Activated naive CD4-positive, alpha-beta T cell treated with anti-CD3 and anti-CD28 coated beads for 36 hours (primary cell): Measurements from ENCODE around the gene PPAT. TPM values are rescaled to one million over a fixed set of nuclear protein-coding genes. Genes with fewer than 3 reads are reported as not detected.

Experiments used
- CTCF ChIA-PET: fragments of 350-600 bp; sonication (Branson Sonifier 250); formaldehyde crosslinking; loops from one replicate; lab custom pipeline; 2021; ENCODE audit warnings: antibody characterized with exemption; lab: Charles Lee
- DNase-seq: peaks from one replicate; pipeline ENCODE4 v3.0.0-alpha.2; 2020
- H3K27ac Mint-ChIP-seq: one replicate; pipeline ENCODE4 v1.8.0; 2021; ENCODE audit warnings: mild to moderate bottlenecking, mixed read lengths
- H3K27me3 Mint-ChIP-seq: one replicate; pipeline ENCODE4 v1.8.0; 2021; ENCODE audit warnings: low read depth, mixed read lengths
- H3K36me3 Mint-ChIP-seq: one replicate; pipeline ENCODE4 v1.8.0; 2021; ENCODE audit warnings: low read depth, mixed read lengths
- H3K4me1 Mint-ChIP-seq: one replicate; pipeline ENCODE4 v1.8.0; 2021; ENCODE audit warnings: low read depth, mixed read lengths
- H3K4me3 Mint-ChIP-seq: one replicate; pipeline ENCODE4 v1.8.0; 2021; ENCODE audit warnings: mild to moderate bottlenecking, moderate library complexity, mixed read lengths
- H3K9me3 Mint-ChIP-seq: one replicate; pipeline ENCODE4 v1.8.0; 2021; ENCODE audit warnings: mixed read lengths
- intact Hi-C: fragments of 100-400 bp; cut with micrococcal nuclease; formaldehyde crosslinking; loops from one replicate; pipeline ENCODE4 v1.15.1; 2023
- total RNA-seq, 2 experiments: library from RNA; stranded (reverse); gene quantifications; one replicate each; pipeline ENCODE4 v1.2.3, GENCODE V29; 2021

Gene PPAT
- total RNA-seq, 2 experiments from 2014 or later = 35.2 to 40.6 TPM

GRCh38 chr4:56433280-56433679, 2.1 kb downstream of the PPAT start:
- intact Hi-C loops = no loop called here
- Mint-ChIP-seq H3K27ac (no peak overlapping the region), H3K27me3 (no peaks in the 10 kb centered on the region), H3K4me3 (peak overlapping the region; percentile 98), H3K4me1 (peaks cover 42% of the 10 kb centered on the region), H3K9me3 (no peaks in the 10 kb centered on the region), H3K36me3 (peaks cover 20% of the 10 kb centered on the region)
- CTCF ChIA-PET = interaction anchor here (0.5 kb wide), 1 partner anchor 547 kb away, joined by 4 read pairs; no protein-coding TSS in a partner anchor
- DNase-seq = no peak

GRCh38 chr4:56430203-56430602, 5.2 kb downstream of the PPAT start:
- intact Hi-C loops = no loop called here
- Mint-ChIP-seq H3K4me3 (no peak overlapping the region), H3K4me1 (peaks cover 48% of the 10 kb centered on the region), H3K27me3 (no peaks in the 10 kb centered on the region), H3K36me3 (peaks cover 13% of the 10 kb centered on the region), H3K27ac (no peak overlapping the region), H3K9me3 (no peaks in the 10 kb centered on the region)
- CTCF ChIA-PET = no interaction called here
- no peak for DNase-seq

- DNase-seq = no peak
- Mint-ChIP-seq H3K36me3 (peaks cover 9% of the 10 kb centered on the region), H3K9me3 (no peaks in the 10 kb centered on the region), H3K27me3 (no peaks in the 10 kb centered on the region), H3K4me1 (peaks cover 36% of the 10 kb centered on the region), H3K4me3 (no peak overlapping the region), H3K27ac (no peak overlapping the region)
- CTCF ChIA-PET = no interaction called here
- intact Hi-C loops = no loop called here
These were observed 8.2 kb downstream of the PPAT start for GRCh38 chr4:56427179-56427578.

GRCh38 chr4:56426273-56426672, 9.1 kb downstream of the PPAT start:
- Mint-ChIP-seq H3K27me3 (no peaks in the 10 kb centered on the region), H3K27ac (no peak overlapping the region), H3K36me3 (peaks cover 5% of the 10 kb centered on the region), H3K4me3 (no peak overlapping the region), H3K4me1 (peaks cover 27% of the 10 kb centered on the region), H3K9me3 (no peaks in the 10 kb centered on the region)
- CTCF ChIA-PET = interaction anchor here (1.7 kb wide), 1 partner anchor 9 kb away, joined by 12 read pairs; the partner anchor contains the start of genes PAICS and PPAT
- intact Hi-C loops = no loop called here
- DNase-seq = no peak

- no peak for DNase-seq
- H3K9me3 Mint-ChIP-seq = no peaks in the 10 kb centered on the region
- H3K36me3 Mint-ChIP-seq = peaks cover 9% of the 10 kb centered on the region
- no peak overlapping the region for H3K4me3 Mint-ChIP-seq
- CTCF ChIA-PET = interaction anchor here (1.1 to 1.7 kb wide), 4 partner anchors 9 to 120 kb away, joined by 3 to 12 read pairs (median 5); partner anchors contain the start of genes AASDH, PAICS and PPAT
- intact Hi-C loops = loop anchor here (1.0 kb wide), 3 partner anchors 119 to 411 kb away; no protein-coding TSS in a partner anchor
- H3K4me1 Mint-ChIP-seq = peaks cover 23% of the 10 kb centered on the region
- no peak overlapping the region for H3K27ac Mint-ChIP-seq
- no peaks in the 10 kb centered on the region for H3K27me3 Mint-ChIP-seq
These were observed 9.9 kb downstream of the PPAT start for GRCh38 chr4:56425518-56425917.

GRCh38 chr4:56424697-56425514, 10.5 kb downstream of the PPAT start:
- H3K4me3 Mint-ChIP-seq = no peak overlapping the region
- H3K36me3 Mint-ChIP-seq = peaks cover 9% of the 10 kb centered on the region
- intact Hi-C loops = loop anchor here (1.0 kb wide), 3 partner anchors 119 to 411 kb away; no protein-coding TSS in a partner anchor
- H3K4me1 Mint-ChIP-seq = peaks cover 23% of the 10 kb centered on the region
- CTCF ChIA-PET = interaction anchor here (0.6 to 2.0 kb wide), 9 partner anchors 10 to 164 kb away, joined by 3 to 12 read pairs (median 5); partner anchors contain the start of genes AASDH, PAICS and PPAT
- no peak overlapping the region for H3K27ac Mint-ChIP-seq
- no peaks in the 10 kb centered on the region for H3K27me3 Mint-ChIP-seq
- H3K9me3 Mint-ChIP-seq = no peaks in the 10 kb centered on the region
- peak; percentile 51 for DNase-seq

GRCh38 chr4:56424176-56424575, 11.2 kb downstream of the PPAT start:
- Mint-ChIP-seq H3K4me3 (no peak overlapping the region), H3K4me1 (peaks cover 17% of the 10 kb centered on the region), H3K27ac (no peak overlapping the region), H3K36me3 (peaks cover 9% of the 10 kb centered on the region), H3K9me3 (no peaks in the 10 kb centered on the region), H3K27me3 (no peaks in the 10 kb centered on the region)
- CTCF ChIA-PET = interaction anchor here (0.6 to 2.0 kb wide), 10 partner anchors 10 to 217 kb away, joined by 3 to 12 read pairs (median 4); partner anchors contain the start of genes PAICS and PPAT
- no peak for DNase-seq
- intact Hi-C loops = no loop called here

GRCh38 chr4:56417396-56417795, 18.0 kb downstream of the PPAT start:
- Mint-ChIP-seq H3K9me3 (no peaks in the 10 kb centered on the region), H3K4me3 (no peak overlapping the region), H3K36me3 (peaks cover 4% of the 10 kb centered on the region), H3K27ac (no peak overlapping the region), H3K4me1 (peaks cover 5% of the 10 kb centered on the region), H3K27me3 (no peaks in the 10 kb centered on the region)
- intact Hi-C loops = no loop called here
- CTCF ChIA-PET = no interaction called here
- DNase-seq = no peak

GRCh38 chr4:56416349-56416748, 19.1 kb downstream of the PPAT start:
- no peak for DNase-seq
- Mint-ChIP-seq H3K4me3 (no peak overlapping the region), H3K27me3 (no peaks in the 10 kb centered on the region), H3K9me3 (no peaks in the 10 kb centered on the region), H3K4me1 (peaks cover 12% of the 10 kb centered on the region), H3K36me3 (peaks cover 6% of the 10 kb centered on the region), H3K27ac (no peak overlapping the region)
- intact Hi-C loops = no loop called here
- CTCF ChIA-PET = no interaction called here

- Mint-ChIP-seq H3K4me1 (peaks cover 20% of the 10 kb centered on the region), H3K4me3 (no peak overlapping the region), H3K36me3 (peaks cover 3% of the 10 kb centered on the region), H3K9me3 (no peaks in the 10 kb centered on the region), H3K27me3 (no peaks in the 10 kb centered on the region), H3K27ac (no peak overlapping the region)
- CTCF ChIA-PET = no interaction called here
- intact Hi-C loops = no loop called here
- no peak for DNase-seq
These were observed 21.2 kb downstream of the PPAT start for GRCh38 chr4:56414135-56414670.

- Mint-ChIP-seq H3K27ac (no peak overlapping the region), H3K36me3 (peaks cover 18% of the 10 kb centered on the region), H3K4me1 (peaks cover 17% of the 10 kb centered on the region), H3K4me3 (no peak overlapping the region), H3K9me3 (no peaks in the 10 kb centered on the region), H3K27me3 (no peaks in the 10 kb centered on the region)
- CTCF ChIA-PET = interaction anchor here (1.1 kb wide), 2 partner anchors 13 to 134 kb away, joined by 3 to 4 read pairs; no protein-coding TSS in a partner anchor
- intact Hi-C loops = no loop called here
- peak; percentile 11 for DNase-seq
These were observed 25.0 kb downstream of the PPAT start for GRCh38 chr4:56410247-56411062.
